Kidney glomerular epithelial cell (primary cell): ENCODE results near the gene PDPR.
A peak's percentile ranks its signal among the peaks of the same experiment; 100 is the strongest.
"Not testable (repeated sequence)": the region's sequence is repeated elsewhere in the genome, so short reads cannot be mapped to it uniquely, and the experiment has no call there.

ENCODE experiments used
- DNase-seq: peaks from one replicate; lab custom pipeline; 2025; lab: John Stamatoyannopoulos, UW

The PDPR gene

GRCh38 chr16:70162041-70162451 lies 47.9 kb downstream of the PDPR start:
- peak; percentile 19 for DNase-seq

- no peak for DNase-seq
These were observed 49.5 kb downstream of the PDPR start for GRCh38 chr16:70163596-70163995.

- not testable (repeated sequence) for DNase-seq
These were observed 52.6 kb downstream of the PDPR start for GRCh38 chr16:70166688-70167087.

GRCh38 chr16:70173212-70173837 lies 59.2 kb downstream of the PDPR start, which contains the start of gene CLEC18C:
Gene CLEC18C, plus strand, starts transcription at chr16:70173787. Its CDS starts 492 bp downstream, at chr16:70174279.
- not testable (repeated sequence) for DNase-seq

GRCh38 chr16:70173916-70174315 lies 59.8 kb downstream of the PDPR start:
- DNase-seq: not testable (repeated sequence)

- DNase-seq: not testable (repeated sequence)
These were observed 60.3 kb downstream of the PDPR start for GRCh38 chr16:70174387-70174932.

- DNase-seq: not testable (repeated sequence)
These were observed 73.9 kb downstream of the PDPR start for GRCh38 chr16:70187858-70188607.

GRCh38 chr16:70188608-70188915 lies 74.4 kb downstream of the PDPR start:
- DNase-seq: not testable (repeated sequence)

GRCh38 chr16:70190574-70190973 lies 76.4 kb downstream of the PDPR start:
- DNase-seq: not testable (repeated sequence)

GRCh38 chr16:70196683-70197300 lies 82.7 kb downstream of the PDPR start:
- not testable (repeated sequence) for DNase-seq

GRCh38 chr16:70197611-70198010 lies 83.5 kb downstream of the PDPR start:
- not testable (repeated sequence) for DNase-seq

- not testable (repeated sequence) for DNase-seq
These were observed 84.1 kb downstream of the PDPR start for GRCh38 chr16:70198230-70198629.

- not testable (repeated sequence) for DNase-seq
These were observed 84.5 kb downstream of the PDPR start for GRCh38 chr16:70198666-70199065.

- not testable (repeated sequence) for DNase-seq
These were observed 85.0 kb downstream of the PDPR start for GRCh38 chr16:70199170-70199569.

GRCh38 chr16:70200063-70200462 lies 85.9 kb downstream of the PDPR start:
- not testable (repeated sequence) for DNase-seq

GRCh38 chr16:70203508-70203907 lies 89.4 kb downstream of the PDPR start:
- DNase-seq: not testable (repeated sequence)

GRCh38 chr16:70204010-70204409 lies 89.9 kb downstream of the PDPR start:
- not testable (repeated sequence) for DNase-seq

GRCh38 chr16:70204668-70205405 lies 90.7 kb downstream of the PDPR start:
- DNase-seq: not testable (repeated sequence)

GRCh38 chr16:70206382-70206781 lies 92.2 kb downstream of the PDPR start:
- DNase-seq: not testable (repeated sequence)
